GM18907 (cell line): ENCODE data around the gene IDI1.
"Not testable (repeated sequence)": the region's sequence is repeated elsewhere in the genome, so short reads cannot be mapped to it uniquely, and the experiment has no call there.

Source experiments
- ATAC-seq: cut with Tn5 transposase; IDR thresholded peaks from one replicate; pipeline ENCODE4 v1.9.1; 2021; ENCODE audit warnings: mild to moderate bottlenecking, moderate library complexity; ENCODE audit not compliant: unreplicated experiment

The IDI1 gene

GRCh38 chr10:1064964-1065247 lies 16.0 kb upstream of the IDI1 start:
- no peak for ATAC-seq

GRCh38 chr10:1063232-1063865 lies 14.4 kb upstream of the IDI1 start:
- no peak for ATAC-seq

- ATAC-seq, result no peak
Measured at GRCh38 chr10:1061930-1062774, 13.2 kb upstream of the IDI1 start.

GRCh38 chr10:1059902-1060301 lies 11.0 kb upstream of the IDI1 start:
- no peak for ATAC-seq

GRCh38 chr10:1058017-1058416 lies 9.1 kb upstream of the IDI1 start:
- ATAC-seq, result no peak

GRCh38 chr10:1057106-1057657 lies 8.3 kb upstream of the IDI1 start:
- no peak for ATAC-seq

GRCh38 chr10:1056326-1057105 lies 7.6 kb upstream of the IDI1 start, which contains the start of gene WDR37:
Gene WDR37 (plus strand): TSS chr10:1056385. CDS start chr10:1072156, 15,771 bp downstream.
- peak; percentile 91 for ATAC-seq

- no peak for ATAC-seq
Measured at GRCh38 chr10:1054684-1055083, 5.8 kb upstream of the IDI1 start.

GRCh38 chr10:1050554-1050953 lies 1.6 kb upstream of the IDI1 start:
- ATAC-seq, result no peak

GRCh38 chr10:1050145-1050544 lies 1.2 kb upstream of the IDI1 start:
- ATAC-seq, result no peak

GRCh38 chr10:1049425-1049958 lies 573 bp upstream of the IDI1 start:
- ATAC-seq, result no peak

- peak; percentile 0 for ATAC-seq
Measured at GRCh38 chr10:1048349-1048731, 579 bp downstream of the IDI1 start.

GRCh38 chr10:1047937-1048336 lies 982 bp downstream of the IDI1 start:
- ATAC-seq, result no peak

GRCh38 chr10:1045415-1045814 lies 3.5 kb downstream of the IDI1 start:
- ATAC-seq, result no peak

- no peak for ATAC-seq
Measured at GRCh38 chr10:1044964-1045363, 4.0 kb downstream of the IDI1 start.

- no peak for ATAC-seq
Measured at GRCh38 chr10:1044146-1044545, 4.8 kb downstream of the IDI1 start.

- peak; percentile 71 for ATAC-seq
Measured at GRCh38 chr10:1043532-1043995, 5.4 kb downstream of the IDI1 start.

GRCh38 chr10:1041514-1041913 lies 7.4 kb downstream of the IDI1 start:
- no peak for ATAC-seq

- ATAC-seq, result no peak
Measured at GRCh38 chr10:1040133-1040532, 8.8 kb downstream of the IDI1 start.

- not testable (repeated sequence) for ATAC-seq
Measured at GRCh38 chr10:1038769-1039168, 10.2 kb downstream of the IDI1 start.

GRCh38 chr10:1037098-1037497 lies 11.8 kb downstream of the IDI1 start:
- no peak for ATAC-seq
